ENCODE results near the gene PKHD1. TPM values are rescaled to one million over a fixed set of nuclear protein-coding genes. Genes with fewer than 3 reads are reported as not detected.
"Not testable (repeated sequence)": the region's sequence is repeated elsewhere in the genome, so short reads cannot be mapped to it uniquely, and the experiment has no call there.

Gene PKHD1
- total RNA-seq, 1 donor from 2014 or later: 1.3 TPM

DNA sequence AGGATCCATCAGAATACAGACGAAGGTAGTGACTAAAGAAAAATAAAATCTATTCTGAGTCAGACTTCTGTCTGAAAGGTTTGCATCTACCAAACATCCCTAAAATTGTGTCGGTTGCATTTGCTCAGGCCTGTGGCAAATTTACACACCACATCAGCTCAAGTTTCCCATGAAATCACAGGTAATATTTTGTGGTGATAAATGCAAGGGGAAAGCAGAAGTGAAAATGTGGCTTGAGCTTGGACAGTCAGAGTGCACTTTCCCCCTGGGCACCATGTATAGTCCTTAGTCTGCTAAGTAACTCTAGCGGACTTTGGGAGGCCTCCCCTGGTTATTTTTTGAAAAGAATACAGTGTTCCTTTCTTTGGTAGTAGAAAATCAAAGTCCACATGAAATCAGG is 159.1 kb downstream of the PKHD1 start:
- H3K9me3 Mint-ChIP-seq (ENCODE audit: low read depth): peaks cover 4% of the 10 kb centered on the region
- peaks cover 45% of the 10 kb centered on the region for H3K4me1 Mint-ChIP-seq (ENCODE audit: low read depth)
- no peaks in the 10 kb centered on the region for H3K36me3 Mint-ChIP-seq (ENCODE audit: insufficient read depth)
- TF ChIP-seq, protein P1, sequence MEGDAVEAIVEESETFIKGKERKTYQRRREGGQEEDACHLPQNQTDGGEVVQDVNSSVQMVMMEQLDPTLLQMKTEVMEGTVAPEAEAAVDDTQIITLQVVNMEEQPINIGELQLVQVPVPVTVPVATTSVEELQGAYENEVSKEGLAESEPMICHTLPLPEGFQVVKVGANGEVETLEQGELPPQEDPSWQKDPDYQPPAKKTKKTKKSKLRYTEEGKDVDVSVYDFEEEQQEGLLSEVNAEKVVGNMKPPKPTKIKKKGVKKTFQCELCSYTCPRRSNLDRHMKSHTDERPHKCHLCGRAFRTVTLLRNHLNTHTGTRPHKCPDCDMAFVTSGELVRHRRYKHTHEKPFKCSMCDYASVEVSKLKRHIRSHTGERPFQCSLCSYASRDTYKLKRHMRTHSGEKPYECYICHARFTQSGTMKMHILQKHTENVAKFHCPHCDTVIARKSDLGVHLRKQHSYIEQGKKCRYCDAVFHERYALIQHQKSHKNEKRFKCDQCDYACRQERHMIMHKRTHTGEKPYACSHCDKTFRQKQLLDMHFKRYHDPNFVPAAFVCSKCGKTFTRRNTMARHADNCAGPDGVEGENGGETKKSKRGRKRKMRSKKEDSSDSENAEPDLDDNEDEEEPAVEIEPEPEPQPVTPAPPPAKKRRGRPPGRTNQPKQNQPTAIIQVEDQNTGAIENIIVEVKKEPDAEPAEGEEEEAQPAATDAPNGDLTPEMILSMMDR (IDR thresholded peaks at IDR 0.05; ENCODE audit: unreplicated experiment): no peak
- H3K4me3 Mint-ChIP-seq (ENCODE audit: low read depth): no peak overlapping the region
- no peaks in the 10 kb centered on the region for H3K27me3 Mint-ChIP-seq
- no peak overlapping the region for H3K27ac Mint-ChIP-seq
- no peak for DNase-seq (ENCODE audit: low spot score, unreplicated experiment)

DNA sequence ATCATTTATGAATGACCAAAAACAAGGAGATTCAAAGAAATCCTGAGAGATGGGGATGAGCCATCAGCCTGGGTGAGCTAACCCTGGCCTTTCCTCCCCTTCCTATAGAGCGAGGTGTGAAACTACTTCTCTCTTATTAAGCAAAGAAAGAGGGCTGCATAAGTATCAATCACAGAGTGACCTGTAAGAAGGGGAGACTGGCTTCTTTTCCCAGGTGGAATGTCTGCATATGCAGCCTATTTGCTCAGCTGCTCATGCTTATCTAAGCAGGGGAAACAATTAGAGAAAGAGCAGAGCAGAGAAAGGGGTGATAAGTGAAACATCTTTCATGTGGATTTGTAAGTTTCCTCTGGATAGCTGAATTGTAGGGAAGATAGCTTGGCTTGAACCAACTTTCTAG is 160.0 kb downstream of the PKHD1 start:
- no peaks in the 10 kb centered on the region for H3K36me3 Mint-ChIP-seq (ENCODE audit: insufficient read depth)
- H3K9me3 Mint-ChIP-seq (ENCODE audit: low read depth): peaks cover 4% of the 10 kb centered on the region
- H3K27ac Mint-ChIP-seq: peak overlapping the region; percentile 9
- H3K4me3 Mint-ChIP-seq (ENCODE audit: low read depth): no peak overlapping the region
- TF ChIP-seq, protein P1 (IDR thresholded peaks at IDR 0.05; ENCODE audit: unreplicated experiment): no peak
- H3K4me1 Mint-ChIP-seq (ENCODE audit: low read depth): peaks cover 39% of the 10 kb centered on the region
- no peak for DNase-seq (ENCODE audit: low spot score, unreplicated experiment)
- no peaks in the 10 kb centered on the region for H3K27me3 Mint-ChIP-seq

DNA sequence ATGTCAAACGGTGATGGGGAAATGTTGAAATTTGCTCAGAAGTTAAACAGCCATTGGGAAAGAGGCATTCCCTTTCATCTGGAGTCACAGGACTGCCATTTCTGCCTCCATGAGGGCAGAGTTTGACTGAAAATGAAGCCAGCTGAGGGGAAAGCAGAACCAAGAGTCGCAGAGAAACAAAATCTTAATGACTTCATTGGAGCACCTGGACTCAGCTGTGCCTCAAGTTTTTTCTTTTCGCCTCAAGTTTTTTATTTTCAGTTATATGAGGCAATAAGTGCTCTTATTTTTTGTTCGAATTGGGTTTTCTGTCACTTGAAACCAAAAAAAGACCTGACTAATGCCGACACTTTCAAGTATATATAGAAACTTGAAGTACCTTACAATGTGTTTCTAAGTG is 161.3 kb downstream of the PKHD1 start:
- no peak for DNase-seq (ENCODE audit: low spot score, unreplicated experiment)
- TF ChIP-seq, protein P1 (IDR thresholded peaks at IDR 0.05; ENCODE audit: unreplicated experiment): no peak
- H3K9me3 Mint-ChIP-seq (ENCODE audit: low read depth): peaks cover 11% of the 10 kb centered on the region
- peaks cover 30% of the 10 kb centered on the region for H3K4me1 Mint-ChIP-seq (ENCODE audit: low read depth)
- H3K4me3 Mint-ChIP-seq (ENCODE audit: low read depth): no peak overlapping the region
- H3K27ac Mint-ChIP-seq: no peak overlapping the region
- no peaks in the 10 kb centered on the region for H3K27me3 Mint-ChIP-seq
- peaks cover 1% of the 10 kb centered on the region for H3K36me3 Mint-ChIP-seq (ENCODE audit: insufficient read depth)

DNA sequence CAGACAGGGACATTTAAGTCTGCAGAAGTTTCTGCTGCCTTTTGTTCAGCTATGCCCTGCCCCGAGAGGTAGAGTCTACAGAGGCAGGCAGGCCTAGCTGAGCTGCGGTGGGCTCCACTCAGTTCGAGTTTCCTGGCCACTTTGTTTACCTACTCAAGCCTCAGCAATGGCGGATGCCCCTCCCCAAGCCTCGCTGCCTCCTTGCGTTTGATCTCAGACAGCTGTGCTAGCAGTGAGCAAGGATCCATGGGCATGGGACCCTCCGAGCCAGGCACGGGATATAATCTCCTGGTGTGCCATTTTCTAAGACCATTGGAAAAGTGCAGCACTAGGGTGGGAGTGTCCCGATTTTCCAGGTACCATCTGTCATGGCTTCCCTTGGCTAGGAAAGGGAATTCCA is 164.9 kb downstream of the PKHD1 start:
- not testable (repeated sequence) for H3K4me1 Mint-ChIP-seq (ENCODE audit: low read depth); H3K4me3 Mint-ChIP-seq (ENCODE audit: low read depth); DNase-seq (ENCODE audit: low spot score, unreplicated experiment); H3K36me3 Mint-ChIP-seq (ENCODE audit: insufficient read depth); H3K27me3 Mint-ChIP-seq; H3K27ac Mint-ChIP-seq
- H3K9me3 Mint-ChIP-seq (ENCODE audit: low read depth): peaks cover 19% of the 10 kb centered on the region

DNA sequence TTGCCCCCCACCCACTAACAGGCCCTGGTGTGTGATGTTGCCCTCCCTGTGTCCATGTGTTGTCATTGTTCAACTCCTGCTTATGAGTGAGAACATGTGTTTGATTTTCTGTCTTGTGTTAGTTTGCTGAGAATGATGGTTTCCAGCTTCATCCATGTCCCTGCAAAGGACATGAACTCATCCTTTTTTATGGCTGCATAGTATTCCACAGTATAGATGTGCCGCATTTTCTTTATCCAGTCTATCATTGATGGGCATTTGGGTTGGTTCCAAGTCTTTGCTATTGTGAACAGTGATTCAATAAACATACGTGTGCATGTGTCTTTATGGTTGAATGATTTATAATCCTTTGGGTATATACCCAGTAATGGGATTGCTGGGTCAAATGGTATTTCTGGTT is 169.1 kb downstream of the PKHD1 start:
- DNase-seq (ENCODE audit: low spot score, unreplicated experiment): not testable (repeated sequence)

DNA sequence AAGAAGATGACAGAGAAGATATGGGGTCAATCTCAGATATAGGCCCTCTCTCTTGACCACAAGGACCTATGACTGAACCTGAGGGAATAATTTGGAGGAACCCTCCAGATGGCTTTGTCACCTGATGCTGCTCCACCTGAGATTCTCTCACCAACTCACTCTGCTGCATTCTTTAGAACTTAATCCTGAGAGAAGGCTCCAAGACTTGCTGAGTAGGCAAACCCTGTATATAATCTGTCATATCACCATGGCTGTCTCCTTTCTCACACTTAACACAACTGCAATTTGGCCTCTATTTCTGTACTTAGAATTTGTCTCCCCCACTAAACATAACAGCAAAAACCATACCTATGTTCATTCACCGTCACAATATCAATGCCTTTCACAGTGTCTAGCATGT is 172.3 kb downstream of the PKHD1 start:
- no peak for DNase-seq (ENCODE audit: low spot score, unreplicated experiment)
- Mint-ChIP-seq H3K27ac (no peak overlapping the region), H3K4me1 (ENCODE audit: low read depth) (no peaks in the 10 kb centered on the region), H3K4me3 (ENCODE audit: low read depth) (no peak overlapping the region), H3K9me3 (ENCODE audit: low read depth) (peaks cover 4% of the 10 kb centered on the region), H3K36me3 (ENCODE audit: insufficient read depth) (no peaks in the 10 kb centered on the region), H3K27me3 (no peaks in the 10 kb centered on the region)
- TF ChIP-seq, protein P1 (IDR thresholded peaks at IDR 0.05; ENCODE audit: unreplicated experiment): no peak

More for the DNA sequence above, 169.1 kb downstream of the PKHD1 start:
- H3K9me3 Mint-ChIP-seq (ENCODE audit: low read depth): peaks cover 15% of the 10 kb centered on the region
- not testable (repeated sequence) for H3K36me3 Mint-ChIP-seq (ENCODE audit: insufficient read depth); H3K27ac Mint-ChIP-seq; H3K27me3 Mint-ChIP-seq; H3K4me3 Mint-ChIP-seq (ENCODE audit: low read depth); H3K4me1 Mint-ChIP-seq (ENCODE audit: low read depth)
